Endothelial cell of umbilical vein (primary cell): ENCODE measurements around the gene CCDC187. TPM values are rescaled to one million over a fixed set of nuclear protein-coding genes. Genes with fewer than 3 reads are reported as not detected.

Experiments
- BruUV-seq: library from RNA; stranded (reverse); fragments of 400-500 nt; replicated peaks from 2 replicates; lab custom pipeline; 2021; lab: Mats Ljungman, UMichigan
- CTCF ChIA-PET: fragments of 300-600, 350-600 bp; sonication (Branson Sonifier 250); formaldehyde crosslinking; loops from one replicate; lab custom pipeline; 2021; ENCODE audit warnings: antibody characterized with exemption, inconsistent platforms; lab: Charles Lee
- POLR2A ChIA-PET: fragments of 300-600, 350-600 bp; sonication (Branson Sonifier 250); formaldehyde crosslinking; loops from one replicate; lab custom pipeline; 2021; ENCODE audit warnings: antibody characterized with exemption, inconsistent platforms; lab: Charles Lee
- DNase-seq: peaks from one replicate; pipeline ENCODE4 v3.0.0-alpha.2; 2011; ENCODE audit warnings: low read depth, low spot score
- FAIRE-seq: peaks from 2 replicates; lab custom pipeline; 2011; peaks lifted over from hg19 to GRCh38; lab: Jason Lieb, UNC
- H2AFZ ChIP-seq: 2 replicates; pipeline ENCODE4 v1.6.0; 2012; ENCODE audit warnings: low read depth, low read length, control low read depth, inconsistent platforms
- H3K27ac ChIP-seq: 2 replicates; pipeline ENCODE4 v1.5.1; 2011; ENCODE audit warnings: low read depth, mild to moderate bottlenecking, control low read depth, low read length, moderate library complexity; ENCODE audit not compliant: insufficient read depth
- H3K27me3 ChIP-seq, 2 experiments: 2 replicates each; pipeline versions ENCODE4 v1.6.0 to v1.6.1; 2011; ENCODE audit warnings: low read length in 2 of 2, mixed read lengths in 1 of 2; ENCODE audit not compliant: control insufficient read depth in 2 of 2, insufficient read depth in 2 of 2
- H3K36me3 ChIP-seq, 2 experiments: 2 replicates in 1 of 2; 3 replicates in 1 of 2; pipeline ENCODE4 v1.5.1; 2011; ENCODE audit warnings: low read length in 2 of 2, mild to moderate bottlenecking in 1 of 2, moderate library complexity in 1 of 2; ENCODE audit not compliant: control insufficient read depth in 2 of 2, insufficient read depth in 2 of 2; ENCODE audit errors: extremely low read depth in 1 of 2
- H3K4me1 ChIP-seq: 3 replicates; pipeline ENCODE4 v1.5.1; 2011; ENCODE audit warnings: mild to moderate bottlenecking, low read length; ENCODE audit not compliant: control insufficient read depth, insufficient read depth; ENCODE audit errors: extremely low read depth
- H3K4me2 ChIP-seq: 2 replicates; pipeline ENCODE4 v1.6.1; 2011; ENCODE audit warnings: low read length, control low read depth, mixed read lengths; ENCODE audit not compliant: insufficient read depth
- H3K4me3 ChIP-seq, 3 experiments: fragments of 200-600 bp in 1 of 3; sonication (generic), shearing (Covaris generic) in 1 of 3; replicated peaks in 1 of 3; 2 replicates each; pipeline ENCODE4 v1.5.1; 2011 to 2016; ENCODE audit warnings: control low read depth in 3 of 3, low read length in 3 of 3, mild to moderate bottlenecking in 2 of 3, inconsistent platforms in 1 of 3, low read depth in 1 of 3, moderate library complexity in 1 of 3; ENCODE audit not compliant: insufficient read depth in 1 of 3
- H3K79me2 ChIP-seq: 2 replicates; pipeline ENCODE4 v1.6.0; 2012; ENCODE audit warnings: low read length, inconsistent platforms; ENCODE audit not compliant: control insufficient read depth, insufficient read depth
- H3K9ac ChIP-seq: replicated peaks from 2 replicates; pipeline ENCODE3; 2011; ENCODE audit warnings: low read length, control low read depth; ENCODE audit not compliant: insufficient read depth; ENCODE audit errors: extremely low read depth
- H3K9me1 ChIP-seq: replicated peaks from 3 replicates; pipeline ENCODE4 v1.6.0; 2011; ENCODE audit warnings: mild to moderate bottlenecking, low read length; ENCODE audit not compliant: control insufficient read depth, insufficient read depth; ENCODE audit errors: extremely low read depth
- H3K9me3 ChIP-seq: replicated peaks from 2 replicates; pipeline ENCODE4 v1.5.1; 2012; ENCODE audit warnings: low read length, inconsistent platforms; ENCODE audit not compliant: control insufficient read depth, insufficient read depth
- H4K20me1 ChIP-seq: replicated peaks from 2 replicates; pipeline ENCODE3; 2011; ENCODE audit warnings: mild to moderate bottlenecking, low read length; ENCODE audit not compliant: control insufficient read depth, insufficient read depth; ENCODE audit errors: extremely low read depth
- FOS ChIP-seq: IDR thresholded peaks from 2 replicates; pipeline ENCODE4 v1.6.1; 2011; ENCODE audit warnings: mild to moderate bottlenecking, low read length, moderate library complexity, borderline replicate concordance; ENCODE audit not compliant: insufficient read depth
- MAX ChIP-seq: IDR thresholded peaks from 2 replicates; pipeline ENCODE4 v1.6.1; 2011; ENCODE audit not compliant: insufficient read depth, insufficient read length
- MYC ChIP-seq: IDR thresholded peaks from one replicate; pipeline ENCODE4 v1.6.1; 2011; ENCODE audit warnings: mild to moderate bottlenecking, low read depth, low read length
- POLR2AphosphoS5 ChIP-seq: IDR thresholded peaks from 2 replicates; pipeline ENCODE4 v1.6.1; 2012; ENCODE audit warnings: low read depth, mild to moderate bottlenecking, control low read depth, low read length, moderate library complexity; ENCODE audit not compliant: insufficient read depth
- dilution Hi-C: fragments of 300-500 bp; cut with MboI; formaldehyde crosslinking; loops from one replicate; pipeline ENCODE4 v1.15.0; 2019; ENCODE audit warnings: low sequenced_read_pairs; ENCODE audit not compliant: extremely low pct_ligation_motif_present
- intact Hi-C: fragments of 100-400 bp; cut with micrococcal nuclease; formaldehyde crosslinking; loops from one replicate; pipeline ENCODE4 v1.10.0; 2022
- polyA plus RNA-seq, 4 experiments: library from polyadenylated mRNA; depleted of rRNA in 3 of 4; stranded (reverse) in 3 of 4; unstranded in 1 of 4; fragments of >200 nt; gene quantifications; 2 replicates each; pipeline versions ENCODE4 v1.2.1 to v1.2.3, GENCODE V29; 2011 to 2012; ENCODE audit warnings: missing spikeins in 1 of 4
- total RNA-seq: library from RNA; stranded (reverse); gene quantifications from 2 replicates; pipeline ENCODE4 v1.2.3, GENCODE V29; 2021

The CCDC187 gene
- total and polyA plus RNA-seq, 2 donors (not counting 3 experiments of a cell fraction or from before 2014, with no cell fraction given), result not detected

GRCh38 chr9:136244969-136245218 is 59.0 kb downstream of the CCDC187 start:
- no TSS peak for BruUV-seq
- FAIRE-seq, result no peak
- intact Hi-C loops, result loop anchor here (1.0 kb wide), 1 partner anchor 22 kb away; no protein-coding TSS in a partner anchor

GRCh38 chr9:136244122-136244968 is 59.5 kb downstream of the CCDC187 start:
- ChIA-PET POLR2A (no interaction called here), CTCF (no interaction called here)
- Histone ChIP-seq H3K9me3 (no peaks in the 10 kb centered on the region), H3K27me3 (peaks cover 0 to 6% of the 10 kb centered on the region in 2 experiments), H3K79me2 (peaks cover 22% of the 10 kb centered on the region), H3K27ac (no peak overlapping the region), H4K20me1 (no peaks in the 10 kb centered on the region), H3K9ac (peak overlapping the region; percentile 35), H3K4me1 (peaks cover 9% of the 10 kb centered on the region), H3K36me3 (no peaks in the 10 kb centered on the region), H3K9me1 (no peaks in the 10 kb centered on the region), H2AFZ (no peak overlapping the region), H3K4me2 (peak overlapping the region; percentile 94), H3K4me3 (peak overlapping the region; percentile 71 to 82 (median 72))
- intact Hi-C loops (no loop called here), dilution Hi-C loops (no loop called here)
- DNase-seq (no peak), FAIRE-seq (no peak)
- BruUV-seq, result TSS peak; percentile 51
- no peak for TF ChIP-seq FOS
- no peak for TF ChIP-seq POLR2AphosphoS5

More at GRCh38 chr9:136244969-136245218, 59.0 kb downstream of the CCDC187 start:
- Histone ChIP-seq H2AFZ (peak overlapping the region; percentile 17), H3K4me1 (peaks cover 9% of the 10 kb centered on the region), H3K4me2 (peak overlapping the region; percentile 94), H3K27ac (no peak overlapping the region), H3K9me3 (no peaks in the 10 kb centered on the region), H3K4me3 (peak overlapping the region; percentile 71 to 82 (median 72)), H3K27me3 (peaks cover 0 to 6% of the 10 kb centered on the region in 2 experiments), H3K79me2 (peaks cover 22% of the 10 kb centered on the region), H4K20me1 (no peaks in the 10 kb centered on the region), H3K9ac (peak overlapping the region; percentile 35), H3K9me1 (no peaks in the 10 kb centered on the region), H3K36me3 (no peaks in the 10 kb centered on the region)
- DNase-seq, result no peak
- dilution Hi-C loops, result no loop called here
- ChIA-PET CTCF (no interaction called here), POLR2A (no interaction called here)
- TF ChIP-seq FOS (no peak), MYC (no peak), MAX (no peak)
